Neuronal stem cell (in vitro differentiated cells): ENCODE data around the gene ENG.

Experiments used
- DNase-seq: peaks from one replicate; pipeline ENCODE4 v3.0.0-alpha.2; 2013; ENCODE audit warnings: low spot score
- H2AFZ ChIP-seq: one replicate; pipeline ENCODE4 v1.6.1; 2013; ENCODE audit warnings: mild to moderate bottlenecking, low read length, inconsistent platforms
- H2AK5ac ChIP-seq: 2 replicates; pipeline ENCODE4 v1.6.1; 2013; ENCODE audit warnings: low read depth, mild to moderate bottlenecking, inconsistent platforms, low read length, moderate library complexity, mixed read lengths
- H2BK120ac ChIP-seq: 2 replicates; pipeline ENCODE4 v1.6.1; 2013; ENCODE audit warnings: low read depth, mild to moderate bottlenecking, inconsistent platforms, low read length, moderate library complexity, mixed read lengths
- H2BK12ac ChIP-seq: one replicate; pipeline ENCODE4 v1.6.1; 2013; ENCODE audit warnings: low read length, inconsistent platforms
- H2BK15ac ChIP-seq: 2 replicates; pipeline ENCODE4 v1.6.1; 2013; ENCODE audit warnings: mild to moderate bottlenecking, low read length, inconsistent platforms, mixed read lengths
- H2BK5ac ChIP-seq: one replicate; pipeline ENCODE4 v1.6.1; 2013; ENCODE audit warnings: inconsistent platforms, mild to moderate bottlenecking, low read length, moderate library complexity
- H3K14ac ChIP-seq: one replicate; pipeline ENCODE4 v1.6.1; 2013; ENCODE audit warnings: low read length, inconsistent platforms
- H3K18ac ChIP-seq: 2 replicates; pipeline ENCODE4 v1.6.1; 2013; ENCODE audit warnings: low read length, inconsistent platforms
- H3K23ac ChIP-seq: 2 replicates; pipeline ENCODE4 v1.6.1; 2013; ENCODE audit warnings: low read depth, mild to moderate bottlenecking, mixed read lengths, low read length, inconsistent platforms; ENCODE audit not compliant: poor library complexity
- H3K27ac ChIP-seq: replicated peaks from 3 replicates; pipeline ENCODE4 v1.5.1; 2013; ENCODE audit warnings: low read length, inconsistent platforms
- H3K27me3 ChIP-seq, 3 experiments: 2 replicates each; pipeline ENCODE4 v1.6.1; 2013; ENCODE audit warnings: low read length in 3 of 3, mild to moderate bottlenecking in 2 of 3, inconsistent platforms in 1 of 3, low read depth in 1 of 3, mixed read lengths in 1 of 3, moderate library complexity in 1 of 3; ENCODE audit not compliant: control insufficient read depth in 3 of 3, insufficient read depth in 3 of 3
- H3K36me3 ChIP-seq, 2 donors: replicated peaks in 1 of 2; 2 replicates each; pipeline ENCODE4 v1.6.1; 2013; ENCODE audit warnings: low read length in 2 of 2; ENCODE audit not compliant: control insufficient read depth in 2 of 2, insufficient read depth in 2 of 2
- H3K4ac ChIP-seq: 2 replicates; pipeline ENCODE4 v1.6.1; 2013; ENCODE audit warnings: inconsistent platforms, mild to moderate bottlenecking, low read length, moderate library complexity
- H3K4me1 ChIP-seq, 2 donors: 1 replicate in 1 of 2; 2 replicates in 1 of 2; pipeline ENCODE4 v1.6.1; 2013; ENCODE audit warnings: low read length in 2 of 2, low read depth in 1 of 2; ENCODE audit not compliant: control insufficient read depth in 2 of 2, insufficient read depth in 1 of 2
- H3K4me2 ChIP-seq: one replicate; pipeline ENCODE4 v1.6.1; 2013; ENCODE audit warnings: mild to moderate bottlenecking, low read length, inconsistent platforms; ENCODE audit not compliant: insufficient read depth, poor library complexity, severe bottlenecking
- H3K4me3 ChIP-seq, 2 donors: 2 replicates each; pipeline ENCODE4 v1.5.1; 2013; ENCODE audit warnings: low read length in 2 of 2, mild to moderate bottlenecking in 2 of 2, inconsistent platforms in 1 of 2, moderate library complexity in 1 of 2
- H3K79me1 ChIP-seq: one replicate; pipeline ENCODE4 v1.6.1; 2013; ENCODE audit warnings: low read depth, mild to moderate bottlenecking, inconsistent platforms, low read length, moderate library complexity
- H3K9ac ChIP-seq: one replicate; pipeline ENCODE4 v1.6.1; 2013; ENCODE audit warnings: mild to moderate bottlenecking, low read depth, low read length, inconsistent platforms; ENCODE audit not compliant: poor library complexity
- H3K9me3 ChIP-seq, 2 donors: replicated peaks in 1 of 2; 2 replicates each; pipeline versions ENCODE3 to v1.6.1; 2013; ENCODE audit warnings: low read length in 2 of 2, mild to moderate bottlenecking in 2 of 2, inconsistent platforms in 1 of 2, low read depth in 1 of 2, mixed read lengths in 1 of 2, moderate library complexity in 1 of 2; ENCODE audit not compliant: control insufficient read depth in 2 of 2, insufficient read depth in 1 of 2
- H4K8ac ChIP-seq: one replicate; pipeline ENCODE4 v1.6.1; 2013; ENCODE audit warnings: low read depth, mild to moderate bottlenecking, inconsistent platforms, low read length, moderate library complexity
- H4K91ac ChIP-seq: one replicate; pipeline ENCODE4 v1.6.1; 2013; ENCODE audit warnings: low read length, low read depth, mild to moderate bottlenecking, inconsistent platforms; ENCODE audit not compliant: poor library complexity
- WGBS, 2 donors: extraction: QIAGEN DNeasy Blood & Tissue Kit; methylation state at CpG; one replicate each; pipeline ENCODE4 v1.1.7; 2013; ENCODE audit warnings: missing lambda C conversion rate in 2 of 2, mixed read lengths in 1 of 2; ENCODE audit not compliant: insufficient read length in 2 of 2, insufficient replicate concordance in 1 of 2; ENCODE audit errors: extremely low coverage in 2 of 2; 5-methylcytosine and 5-hydroxymethylcytosine counted together

Gene ENG

GRCh38 chr9:127786773-127787104 is 67.7 kb downstream of the ENG start:
- H4K8ac ChIP-seq, result no peak overlapping the region
- no peak for DNase-seq
- peak overlapping the region; percentile 92 to 95 for H3K4me3 ChIP-seq
- peaks cover 3 to 8% of the 10 kb centered on the region in 2 donors for H3K4me1 ChIP-seq
- peak overlapping the region; percentile 77 for H3K27ac ChIP-seq
- WGBS, 2 donors, result no CpG with 5 or more reads among the region's 12 CpGs
- no peak overlapping the region for H4K91ac ChIP-seq
- peaks cover 0 to 13% (median 0%) of the 10 kb centered on the region in 3 experiments for H3K27me3 ChIP-seq
- no peak overlapping the region for H3K18ac ChIP-seq
- peaks cover 40 to 49% of the 10 kb centered on the region in 2 donors for H3K36me3 ChIP-seq
- H2BK15ac ChIP-seq, result no peak overlapping the region
- H3K9ac ChIP-seq, result peak overlapping the region; percentile 87
- H3K23ac ChIP-seq, result no peak overlapping the region
- peak overlapping the region; percentile 88 for H2BK5ac ChIP-seq
- H2BK12ac ChIP-seq, result no peak overlapping the region
- peaks cover 10% of the 10 kb centered on the region for H3K79me1 ChIP-seq
- no peak overlapping the region for H2AK5ac ChIP-seq
- no peak overlapping the region for H3K4ac ChIP-seq
- no peak overlapping the region for H3K14ac ChIP-seq
- H3K4me2 ChIP-seq, result peak overlapping the region; percentile 82
- no peak overlapping the region for H2BK120ac ChIP-seq
- H3K9me3 ChIP-seq, result no peaks in the 10 kb centered on the region
- peak overlapping the region; percentile 89 for H2AFZ ChIP-seq

DNA sequence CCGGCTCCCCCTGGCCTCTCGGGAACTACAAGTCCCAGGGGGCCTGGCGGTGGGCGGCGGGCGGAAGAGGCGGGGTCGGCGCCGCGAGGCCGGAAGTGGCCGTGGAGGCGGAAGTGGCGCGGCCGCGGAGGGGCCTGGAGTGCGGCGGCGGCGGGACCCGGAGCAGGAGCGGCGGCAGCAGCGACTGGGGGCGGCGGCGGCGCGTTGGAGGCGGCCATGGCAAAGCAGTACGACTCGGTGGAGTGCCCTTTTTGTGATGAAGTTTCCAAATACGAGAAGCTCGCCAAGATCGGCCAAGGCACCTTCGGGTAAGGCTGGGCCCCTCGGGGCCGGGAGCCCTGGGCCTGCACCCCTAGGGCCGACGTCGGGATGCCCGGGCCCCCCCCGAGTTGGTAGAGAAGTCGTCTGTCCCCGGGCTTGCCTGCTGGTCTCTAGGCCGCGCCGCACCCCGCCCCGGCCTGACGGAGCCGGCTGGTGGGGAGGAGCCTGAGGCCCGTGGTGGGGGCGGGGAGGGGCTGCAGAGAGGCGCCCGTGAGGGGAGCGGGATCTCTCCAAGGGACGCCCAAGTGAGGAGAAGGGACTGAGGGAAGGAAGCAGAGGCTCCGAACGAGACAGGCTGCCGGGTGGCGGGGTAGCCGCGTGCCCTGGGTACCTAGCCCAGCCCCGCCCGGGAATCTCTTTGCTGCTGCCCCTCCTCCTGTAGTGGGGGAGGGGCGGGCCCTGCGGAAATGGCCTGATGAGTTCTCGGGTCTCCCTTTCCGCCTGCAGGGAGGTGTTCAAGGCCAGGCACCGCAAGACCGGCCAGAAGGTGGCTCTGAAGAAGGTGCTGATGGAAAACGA is 68.3 kb downstream of the ENG start, which contains the start of gene CDK9:
CDK9 (plus strand) TSS at position 102 of the 840 bp plus-strand sequence; CDS start at position 217, 115 bp downstream.
- Histone ChIP-seq H3K18ac (peak within 1 kb of the TSS; percentile 98), H4K8ac (no peak within 1 kb of the TSS), H3K4me2 (peak within 1 kb of the TSS; percentile 90), H3K4me3 (peak within 1 kb of the TSS; percentile 92 to 95), H3K79me1 (peaks cover 10% of the 10 kb centered on the region), H4K91ac (no peak within 1 kb of the TSS), H3K9me3 (no peaks in the 10 kb centered on the region), H2AFZ (peak within 1 kb of the TSS; percentile 98), H2BK15ac (peak within 1 kb of the TSS; percentile 33), H3K27ac (peak within 1 kb of the TSS; percentile 86), H3K9ac (peak within 1 kb of the TSS; percentile 87), H3K14ac (peak within 1 kb of the TSS; percentile 87), H2BK12ac (no peak within 1 kb of the TSS), H2AK5ac (peak within 1 kb of the TSS; percentile 60), H2BK120ac (peak within 1 kb of the TSS; percentile 47), H3K36me3 (peaks cover 39 to 44% of the 10 kb centered on the region in 2 donors), H3K23ac (peak within 1 kb of the TSS; percentile 77), H2BK5ac (peak within 1 kb of the TSS; percentile 88), H3K4ac (no peak within 1 kb of the TSS), H3K4me1 (peaks cover 3 to 8% of the 10 kb centered on the region in 2 donors), H3K27me3 (peaks cover 0 to 15% (median 0%) of the 10 kb centered on the region in 3 experiments)
- peak; percentile 91 for DNase-seq
- WGBS, 2 donors, result no CpG with 5 or more reads among the region's 75 CpGs

DNA sequence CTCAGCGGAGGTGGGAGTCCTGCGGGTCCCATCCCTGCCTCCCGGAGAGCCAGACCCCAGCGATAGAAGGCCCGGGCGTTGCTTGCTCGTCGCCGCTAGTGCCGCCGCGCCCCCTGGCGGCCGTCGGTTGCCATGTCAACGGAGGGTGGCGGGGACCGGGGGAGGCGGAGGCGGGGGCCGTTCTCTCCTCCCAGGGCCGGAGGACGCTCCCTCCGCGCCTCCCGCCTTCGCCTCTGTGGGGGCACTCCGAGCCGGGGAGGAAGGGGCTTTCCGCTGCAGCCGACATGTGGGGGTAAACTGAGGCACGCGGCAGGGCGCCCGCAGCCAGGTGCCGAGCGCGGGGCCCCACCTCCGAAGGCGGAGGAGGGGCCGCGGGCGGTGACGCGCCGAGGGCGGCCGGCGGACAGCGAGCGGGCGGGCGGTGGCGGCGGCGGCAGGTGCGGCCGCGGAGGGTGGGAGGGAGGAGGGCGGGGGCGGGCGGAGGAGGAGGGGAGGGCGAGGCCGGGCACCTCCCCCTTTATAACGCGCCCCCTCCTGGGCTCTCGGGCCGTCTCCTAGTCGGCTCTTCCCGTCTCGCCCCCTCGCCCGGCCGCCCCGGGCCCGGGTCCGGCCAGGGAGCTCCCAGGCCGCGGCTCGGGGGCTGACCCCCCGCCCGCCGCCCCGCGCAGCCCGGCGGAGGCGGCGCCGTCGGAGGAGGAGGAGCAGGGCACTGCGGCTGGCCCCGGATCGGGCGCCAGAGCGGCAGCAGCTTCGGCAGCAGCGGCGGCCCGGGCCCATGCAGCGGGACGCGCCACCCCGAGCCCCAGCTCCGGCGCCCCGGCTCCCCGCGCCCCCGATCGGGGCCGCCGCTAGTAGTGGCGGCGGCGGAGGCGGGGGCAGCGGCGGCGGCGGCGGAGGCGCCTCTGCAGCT is 69.2 kb downstream of the ENG start:
- Histone ChIP-seq H3K9ac (peak overlapping the region; percentile 83), H3K27me3 (peaks cover 0 to 19% (median 0%) of the 10 kb centered on the region in 3 experiments), H3K9me3 (no peaks in the 10 kb centered on the region), H3K79me1 (peaks cover 10% of the 10 kb centered on the region), H4K8ac (no peak overlapping the region), H3K14ac (no peak overlapping the region), H2BK5ac (peak overlapping the region; percentile 88), H3K4me1 (peaks cover 7 to 8% of the 10 kb centered on the region in 2 donors), H3K4ac (no peak overlapping the region), H2AFZ (peak overlapping the region; percentile 98), H2BK120ac (no peak overlapping the region), H3K4me3 (peak overlapping the region; percentile 91 to 92), H2AK5ac (peak overlapping the region; percentile 60), H2BK15ac (peak overlapping the region; percentile 33), H3K4me2 (peak overlapping the region; percentile 90), H4K91ac (no peak overlapping the region), H2BK12ac (no peak overlapping the region), H3K18ac (peak overlapping the region; percentile 98), H3K36me3 (peaks cover 31 to 35% of the 10 kb centered on the region in 2 donors), H3K23ac (peak overlapping the region; percentile 77), H3K27ac (peak overlapping the region; percentile 86)
- peak; percentile 90 for DNase-seq
- WGBS, 2 donors, result no CpG with 5 or more reads among the region's 123 CpGs
